RCC 7860 (cell line): ENCODE data around the gene EOMES.

ENCODE experiments used
- DNase-seq: peaks from one replicate; pipeline ENCODE4 v3.0.0-alpha.2; 2015; ENCODE audit warnings: low spot score
- FAIRE-seq: peaks from 2 replicates; lab custom pipeline; 2012; peaks lifted over from hg19 to GRCh38; lab: Jason Lieb, UNC

The EOMES gene

DNA sequence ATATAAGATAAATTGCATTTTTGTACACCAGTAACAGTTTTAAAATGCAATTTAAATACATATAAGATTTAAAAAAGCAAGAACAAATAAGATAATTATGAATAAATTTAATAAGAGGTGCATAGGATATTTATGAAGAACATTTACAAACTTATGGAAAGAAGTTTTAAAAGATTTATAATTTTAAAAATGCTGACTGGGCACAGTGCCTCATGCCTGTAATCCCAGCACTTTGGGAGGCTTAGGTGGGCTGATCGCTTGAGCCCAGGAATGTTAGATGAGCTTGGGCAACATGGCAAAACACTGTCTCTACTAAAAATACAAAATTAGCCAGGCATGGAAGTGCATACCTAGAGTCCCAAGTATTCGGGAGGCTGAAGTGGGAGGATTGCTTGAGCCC is 37.8 kb downstream of the EOMES start:
- no peak for DNase-seq
- FAIRE-seq, result no peak

DNA sequence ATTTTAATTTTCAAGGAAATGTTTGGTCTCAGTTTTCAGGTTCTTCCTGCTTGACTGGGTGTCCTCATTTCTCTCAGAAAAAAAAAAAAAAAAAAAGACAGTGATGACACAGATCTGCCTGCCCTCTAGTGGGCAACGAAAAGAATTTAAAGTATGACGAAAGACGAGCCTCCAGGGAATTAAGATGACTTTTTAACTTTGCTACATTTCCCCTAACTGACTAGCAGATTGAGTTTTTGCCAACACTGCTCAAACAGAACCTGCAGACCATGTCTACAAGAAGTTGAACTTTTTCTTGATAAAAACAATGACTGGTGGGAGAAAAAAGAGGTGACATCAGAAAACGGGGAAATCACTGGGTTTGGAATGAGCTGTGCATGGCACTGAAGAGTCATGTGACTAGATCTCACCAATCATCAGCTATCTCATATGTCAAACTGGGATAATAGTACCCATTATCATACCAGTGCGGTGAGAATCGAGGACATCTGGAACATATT is 40.8 kb downstream of the EOMES start:
- peak; percentile 75 for FAIRE-seq
- DNase-seq, result peak; percentile 55

DNA sequence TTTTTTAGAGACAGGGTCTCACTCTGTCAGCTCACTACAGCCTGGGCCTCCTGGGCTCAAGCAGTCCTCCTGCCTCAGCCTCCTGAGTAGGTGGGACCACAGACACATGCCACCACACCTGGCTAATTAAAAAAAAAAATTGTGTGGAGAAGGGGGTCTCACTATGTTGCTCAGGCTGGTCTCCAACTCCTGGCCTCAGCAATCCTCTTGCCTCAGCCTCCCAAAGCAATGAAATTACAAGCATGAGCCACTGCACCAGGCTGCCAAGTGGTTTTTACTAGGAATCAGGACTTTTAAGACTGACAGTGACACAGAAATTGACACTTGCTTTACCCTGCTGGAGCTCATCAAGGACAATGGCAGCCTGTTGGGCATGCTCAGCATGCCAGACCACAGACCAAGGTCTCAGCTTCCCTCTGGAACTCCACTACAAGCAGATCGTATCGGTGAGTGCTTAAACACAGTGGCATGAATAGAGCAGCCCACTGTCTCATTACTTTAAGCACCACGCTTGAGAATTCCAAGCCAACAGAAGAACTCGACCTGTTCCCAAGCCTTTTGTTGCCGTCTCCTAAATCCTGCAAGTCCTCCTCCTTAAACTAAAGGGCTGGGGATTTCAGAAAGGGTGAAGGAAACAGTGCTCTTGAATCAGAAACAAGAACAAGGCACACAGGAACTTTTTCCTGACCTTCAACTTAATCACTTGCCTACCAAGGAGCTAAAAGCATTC is 41.4 kb downstream of the EOMES start:
- FAIRE-seq, result no peak

DNA sequence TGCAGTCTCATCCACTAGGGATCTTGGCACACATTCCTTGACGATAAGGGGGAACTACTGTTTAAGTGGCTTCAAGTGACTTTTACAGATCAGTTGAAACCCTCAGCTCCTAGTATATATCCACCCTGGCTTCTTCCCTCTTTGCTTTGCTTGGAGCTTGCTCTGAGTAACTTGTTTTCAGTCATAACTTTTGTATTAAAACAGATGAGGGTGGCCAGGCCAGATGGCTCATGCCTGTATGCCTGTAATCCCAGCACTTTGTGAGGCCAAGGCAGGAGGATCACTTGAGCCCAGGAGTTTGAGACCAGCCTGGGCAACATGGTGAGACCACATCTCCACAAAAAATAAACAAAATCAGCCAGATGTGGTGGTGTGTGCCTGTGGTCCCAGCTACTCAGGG is 42.4 kb downstream of the EOMES start:
- FAIRE-seq (no peak), DNase-seq (no peak)

More for the DNA sequence above, 41.4 kb downstream of the EOMES start:
- DNase-seq, result no peak

DNA sequence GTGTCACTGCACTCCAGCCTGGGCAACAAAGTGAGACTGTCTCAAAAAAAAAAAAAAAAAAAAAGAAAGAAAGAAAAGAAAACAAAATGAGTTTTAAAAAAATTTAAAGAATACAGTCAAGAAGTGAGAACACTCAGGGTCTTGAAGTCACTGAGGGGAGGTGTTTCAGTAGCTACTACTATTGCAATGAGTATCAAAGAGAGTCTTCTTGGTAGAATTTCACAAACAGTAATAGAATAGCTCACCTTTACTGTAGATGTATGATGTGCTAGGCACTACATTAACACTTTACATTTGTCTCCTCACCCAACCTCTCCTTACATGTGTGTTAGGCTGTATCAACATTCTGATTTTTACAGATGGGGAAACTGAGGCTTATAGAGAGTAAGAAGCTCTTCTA is 43.9 kb downstream of the EOMES start:
- DNase-seq, result no peak
- no peak for FAIRE-seq

DNA sequence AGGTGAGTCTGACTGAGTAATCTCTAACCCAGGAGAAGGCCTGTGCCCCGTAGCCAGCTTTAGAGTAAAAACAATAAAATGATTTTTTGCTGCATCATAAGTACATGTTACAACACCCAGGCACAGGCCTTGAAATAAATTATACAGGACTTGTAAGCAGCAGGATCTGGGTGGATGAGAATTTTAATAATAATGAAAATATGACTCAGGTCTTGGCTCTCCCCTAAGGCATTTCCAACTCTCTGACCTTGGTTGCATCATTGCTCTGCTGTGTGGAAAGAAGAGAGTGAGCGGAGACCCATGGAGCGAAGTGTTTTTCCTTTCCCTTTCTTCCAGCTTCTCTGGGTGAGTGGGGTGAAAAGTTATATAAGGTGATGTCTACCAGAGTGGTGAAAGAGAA is 44.6 kb downstream of the EOMES start:
- no peak for DNase-seq
- no peak for FAIRE-seq

DNA sequence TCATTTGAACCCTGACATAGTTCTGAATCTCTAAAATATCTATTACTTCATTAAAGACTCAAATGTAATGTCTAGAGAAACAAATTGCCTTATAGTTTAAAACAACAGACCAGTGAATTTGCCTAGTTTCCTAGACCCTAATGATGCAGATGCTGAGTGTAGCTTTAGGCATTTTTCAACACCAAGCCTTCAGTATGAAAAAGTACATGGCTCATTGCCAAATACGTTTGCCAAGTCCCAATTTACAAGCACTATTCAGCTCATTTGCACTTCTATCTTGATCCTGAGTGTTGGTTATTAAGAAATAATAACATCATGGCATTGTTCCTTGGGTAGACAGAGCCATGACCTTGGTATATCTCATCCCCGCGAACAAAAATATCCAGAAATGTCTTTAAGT is 46.8 kb downstream of the EOMES start:
- no peak for FAIRE-seq
- DNase-seq, result no peak

DNA sequence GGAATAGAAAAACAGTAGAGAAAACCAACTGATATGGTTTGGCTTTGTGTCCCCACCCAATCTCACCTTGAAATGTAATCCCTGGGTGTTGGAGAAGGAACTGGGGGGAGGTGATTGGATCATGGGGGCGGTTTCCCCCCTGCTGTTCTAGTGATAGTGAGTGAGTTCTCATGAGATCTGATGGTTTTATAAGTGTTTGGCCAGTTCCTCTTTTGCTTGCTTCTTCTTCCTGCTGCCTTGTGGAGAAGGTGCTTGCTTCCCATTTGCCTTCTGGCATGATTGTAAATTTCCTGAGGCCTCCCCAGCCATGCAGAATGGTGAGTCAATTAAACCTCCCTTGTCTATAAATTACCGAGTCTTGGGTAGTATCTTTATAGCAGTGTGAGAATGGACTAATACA is 48.4 kb downstream of the EOMES start:
- DNase-seq (no peak), FAIRE-seq (no peak)

DNA sequence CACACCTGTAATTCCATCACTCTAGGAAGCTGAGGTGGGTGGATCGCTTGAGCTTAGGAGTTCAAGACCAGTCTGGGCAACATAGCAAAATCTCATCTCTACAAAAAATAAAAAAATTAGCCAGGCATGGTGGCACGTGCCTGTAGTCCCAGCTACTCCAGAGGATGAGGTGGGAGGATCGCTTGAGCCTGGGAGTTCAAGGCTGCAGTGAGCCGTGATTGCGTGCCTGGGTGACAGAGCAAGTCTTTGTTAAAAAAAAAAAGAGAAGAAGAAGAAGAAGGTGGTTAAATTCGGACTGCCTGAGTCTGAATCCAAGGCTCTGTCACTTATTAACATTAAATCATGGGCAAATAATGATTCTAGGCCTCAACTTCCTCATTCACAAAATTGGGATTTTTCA is 51.0 kb downstream of the EOMES start:
- FAIRE-seq, result no peak

DNA sequence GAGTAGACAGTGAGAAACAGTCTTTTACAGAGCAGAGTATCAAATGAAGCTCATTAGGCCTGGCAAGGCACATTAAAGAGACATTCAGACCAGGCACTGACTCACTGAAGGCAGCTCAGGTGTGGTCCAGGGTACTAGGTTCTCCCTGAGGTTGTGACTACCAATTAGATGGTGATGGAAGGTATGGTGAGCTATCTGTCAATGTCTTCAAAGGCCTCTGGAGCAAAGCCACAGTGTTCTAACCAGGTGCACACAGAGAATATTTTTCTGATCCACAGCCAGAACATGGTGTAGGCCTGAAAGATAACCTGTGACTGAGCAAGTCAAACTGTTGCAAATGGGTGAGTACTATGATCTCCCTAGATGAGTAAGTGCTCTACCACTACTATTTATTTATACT is 51.5 kb downstream of the EOMES start:
- DNase-seq (no peak), FAIRE-seq (no peak)

More for the DNA sequence above, 51.0 kb downstream of the EOMES start:
- no peak for DNase-seq

DNA sequence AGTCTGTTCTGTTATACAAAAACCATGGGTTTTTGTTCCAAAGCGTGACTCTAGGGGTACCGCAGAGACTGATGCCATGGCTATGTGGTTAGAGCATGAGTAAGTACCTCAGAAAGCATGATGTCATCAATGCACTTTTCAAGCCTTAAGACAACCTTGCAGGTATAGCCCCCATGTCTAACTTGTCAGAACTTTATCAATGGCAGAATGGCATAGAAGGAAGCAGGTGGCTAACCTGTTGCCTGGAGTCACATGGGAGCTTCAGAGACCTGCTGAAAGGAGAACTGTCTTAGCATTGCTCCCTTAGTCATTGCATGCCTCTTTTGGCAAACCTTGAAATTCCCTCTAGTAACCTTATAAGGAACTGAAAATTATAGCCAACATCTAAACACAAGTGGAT is 52.5 kb downstream of the EOMES start:
- FAIRE-seq (no peak), DNase-seq (no peak)

DNA sequence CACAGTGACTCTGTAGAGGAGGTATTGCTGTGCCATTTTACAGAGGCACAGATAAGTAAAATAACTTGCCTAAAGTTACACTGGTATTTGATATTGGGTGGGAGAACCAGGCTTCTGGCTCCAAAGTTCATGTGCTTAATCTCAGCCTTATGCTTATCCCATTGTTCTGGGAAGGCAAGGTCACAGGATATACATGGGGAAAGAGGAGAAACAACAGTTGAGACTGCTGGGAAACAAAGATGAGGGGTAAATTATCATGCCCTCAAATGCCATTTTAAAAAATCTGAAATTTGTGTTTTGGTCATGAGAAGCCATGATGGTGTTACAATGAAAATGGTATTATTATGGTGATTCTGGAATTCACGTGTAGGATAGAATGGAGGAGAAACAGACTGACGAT is 54.4 kb downstream of the EOMES start:
- no peak for FAIRE-seq
- no peak for DNase-seq

DNA sequence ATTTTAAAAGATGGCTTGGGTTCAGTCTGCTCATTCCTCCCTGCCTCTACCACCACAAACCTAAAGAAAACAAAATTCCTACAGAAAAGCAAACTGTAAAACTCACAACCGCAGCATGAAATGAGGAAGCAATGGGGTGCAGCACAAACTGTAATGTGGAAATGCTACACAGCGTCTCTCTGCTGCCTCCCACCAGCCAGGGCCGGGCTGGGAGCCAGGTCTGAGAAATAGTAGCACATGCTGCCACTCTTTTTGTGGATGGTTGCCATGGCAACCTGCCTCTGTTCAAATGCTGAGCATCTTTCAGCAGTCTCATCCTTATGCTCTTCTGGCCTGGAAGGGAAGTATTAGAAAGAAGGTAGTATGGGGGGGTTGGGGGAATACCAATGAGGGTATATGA is 55.4 kb downstream of the EOMES start:
- DNase-seq, result no peak
- no peak for FAIRE-seq

DNA sequence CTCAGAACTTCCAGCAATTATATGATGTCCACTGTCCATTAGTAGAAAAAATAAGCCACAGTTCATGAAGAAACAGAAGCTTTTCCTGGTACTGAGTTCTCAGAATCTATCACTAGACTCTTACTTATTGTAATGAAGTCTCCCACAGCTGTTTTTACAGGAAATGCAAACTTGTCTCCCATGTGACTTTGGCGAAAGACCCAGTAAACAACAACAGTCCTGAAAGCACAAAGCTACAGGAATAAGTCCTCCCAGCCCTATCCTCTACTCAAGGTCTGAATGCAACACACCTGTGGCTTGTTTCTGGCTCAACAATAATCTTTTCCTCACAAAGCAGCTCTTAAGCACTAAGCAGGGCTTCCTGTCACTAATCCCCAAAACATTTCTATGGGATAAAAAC is 55.9 kb downstream of the EOMES start:
- FAIRE-seq (no peak), DNase-seq (no peak)
